ENCODE results near the gene DNASE1L3. TPM values are rescaled to one million over a fixed set of nuclear protein-coding genes. Genes with fewer than 3 reads are reported as not detected.

DNASE1L3 gene
- total and polyA plus RNA-seq, 2 of the 13 experiments (the other 11 are each of a cell fraction or from before 2014, with no cell fraction given): 0.86 to 1.7 TPM

- TF ChIP-seq CBX5 (CRISPR knock-in tag; IDR thresholded peaks at IDR 0.05; ENCODE audit: borderline replicate concordance) (peak; percentile 44; the same call in 1 of the 2 replicates), MLXIP (CRISPR knock-in tag; IDR thresholded peaks at IDR 0.05; ENCODE audit: borderline replicate concordance) (peak; percentile 50; the same call in 1 of the 2 replicates), ZNF547 (CRISPR knock-in tag; IDR thresholded peaks at IDR 0.05) (peak; percentile 35; the same call in 1 of the 2 replicates), HNRNPL (IDR thresholded peaks at IDR 0.05; ENCODE audit: low read depth, low read length) (0 out of 2 replicates have a peak, but pooled peaks have one; percentile 21), GZF1 (CRISPR knock-in tag; IDR thresholded peaks at IDR 0.05) (0 out of 2 replicates have a peak, but pooled peaks have one; percentile 38), ZNF670 (CRISPR knock-in tag; IDR thresholded peaks at IDR 0.05; ENCODE audit: borderline replicate concordance) (no peak), ZFX (CRISPR knock-in tag; IDR thresholded peaks at IDR 0.05; ENCODE audit: low read depth) (0 out of 2 replicates have a peak, but pooled peaks have one; percentile 12), ZNF574 (CRISPR knock-in tag; IDR thresholded peaks at IDR 0.05) (peak; percentile 54), MAFG (CRISPR knock-in tag; IDR thresholded peaks at IDR 0.05) (no peak), REL (CRISPR knock-in tag; conservative IDR thresholded peaks at IDR 0.05) (peak; percentile 71; the same call in 1 of the 2 replicates), GATAD2A (CRISPR knock-in tag; IDR thresholded peaks at IDR 0.05) (peak; percentile 48), ZNF879 (CRISPR knock-in tag; IDR thresholded peaks at IDR 0.05) (peak; percentile 51; the same call in 1 of the 2 replicates), HNF1A (IDR thresholded peaks at IDR 0.05; ENCODE audit: low read depth) (no peak), HNF1A (CRISPR knock-in tag; IDR thresholded peaks at IDR 0.05; ENCODE audit: borderline replicate concordance) (0 out of 2 replicates have a peak, but pooled peaks have one; percentile 10), MNT (IDR thresholded peaks at IDR 0.05) (peak; percentile 63; the same call in 1 of the 2 replicates), ZNF546 (CRISPR knock-in tag; conservative IDR thresholded peaks at IDR 0.05) (0 out of 2 replicates have a peak, but pooled peaks have one; percentile 3), MTF2 (CRISPR knock-in tag; IDR thresholded peaks at IDR 0.05; ENCODE audit: borderline replicate concordance) (no peak)
These were observed 27.3 kb upstream of the DNASE1L3 start (continued) for GRCh38 chr3:58237941-58238681.
